Measurements from ENCODE around the gene NEUROD2.

- TF ChIP-seq CTCF (IDR thresholded peaks at IDR 0.05) (no peak), POLR2A (IDR thresholded peaks at IDR 0.05) (no peak)
These were observed 44.7 kb downstream of the NEUROD2 start for GRCh38 chr17:39562976-39563375.
